GM12801 (cell line): Measurements from ENCODE around the gene GLDN.

Experiments used
- CTCF ChIP-seq: IDR thresholded peaks from one replicate; pipeline ENCODE4 v1.5.1; 2011; ENCODE audit warnings: control low read depth; ENCODE audit not compliant: insufficient read length; ENCODE audit errors: extremely low read depth

The GLDN gene

GRCh38 chr15:51363383-51363782 is 21.9 kb downstream of the GLDN start:
- no peak for TF ChIP-seq CTCF

- TF ChIP-seq CTCF: no peak
Observed at GRCh38 chr15:51365417-51365816, 24.0 kb downstream of the GLDN start.

GRCh38 chr15:51366071-51366470 is 24.6 kb downstream of the GLDN start:
- TF ChIP-seq CTCF: no peak

- TF ChIP-seq CTCF: no peak
Observed at GRCh38 chr15:51366920-51367319, 25.5 kb downstream of the GLDN start.

GRCh38 chr15:51367322-51367976 is 26.0 kb downstream of the GLDN start:
- TF ChIP-seq CTCF: no peak

- no peak for TF ChIP-seq CTCF
Observed at GRCh38 chr15:51368307-51368706, 26.9 kb downstream of the GLDN start.

- no peak for TF ChIP-seq CTCF
Observed at GRCh38 chr15:51368751-51369450, 27.4 kb downstream of the GLDN start.
